Fibroblast of lung (primary cell): ENCODE measurements around the gene FAM234B.

Source experiments
- EZH2 ChIP-seq: IDR thresholded peaks from 2 replicates; pipeline ENCODE4 v1.5.1; 2012; ENCODE audit warnings: low read length, control low read depth, mild to moderate bottlenecking; ENCODE audit errors: missing control alignments
- TF ChIP-seq, protein P1 (sequence below), 2 donors: IDR thresholded peaks in 1 of 2; conservative IDR thresholded peaks in 1 of 2; 1 replicate in 1 of 2; 2 replicates in 1 of 2; pipeline ENCODE4 v1.5.1; 2011 to 2012; ENCODE audit warnings: low read length in 2 of 2, control low read depth in 1 of 2, inconsistent platforms in 1 of 2, low read depth in 1 of 2, mild to moderate bottlenecking in 1 of 2

DNA sequence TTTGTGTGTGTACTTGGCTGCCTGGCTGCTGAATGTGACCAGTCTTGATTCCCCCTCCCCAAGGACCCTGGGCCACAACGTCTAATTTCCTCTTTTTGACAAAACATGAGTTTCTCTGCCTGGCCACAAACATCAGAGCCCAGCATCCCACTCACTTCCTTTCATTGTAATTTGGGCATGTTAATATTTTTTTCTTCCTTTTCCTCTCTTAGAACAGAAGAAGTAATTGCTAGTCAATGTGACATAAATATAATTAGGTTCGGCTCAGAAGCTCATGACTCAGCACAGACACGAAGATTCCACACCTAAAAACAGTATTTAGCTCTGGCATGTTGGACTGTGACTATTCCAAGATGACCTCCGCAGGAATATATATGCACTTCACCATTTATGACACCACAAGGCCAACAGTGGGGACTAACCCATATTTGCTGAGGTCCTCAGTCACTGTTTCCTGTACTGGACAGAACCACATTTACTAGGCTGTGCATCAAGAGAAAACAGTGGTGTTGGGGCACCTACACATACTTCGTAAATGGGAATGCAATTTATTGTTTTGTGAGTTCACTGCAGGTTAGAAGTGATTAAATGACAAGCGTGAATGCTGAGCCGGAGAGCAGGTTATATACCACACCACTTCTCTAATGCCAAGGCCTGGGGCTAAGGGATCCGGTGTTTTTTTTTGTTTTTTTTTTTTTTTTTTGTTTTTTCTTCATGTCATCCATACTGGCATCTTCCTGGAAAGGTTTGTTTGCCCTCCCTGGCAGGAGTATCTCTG lies 55.1 kb downstream of the FAM234B start:
- TF ChIP-seq, protein P1, sequence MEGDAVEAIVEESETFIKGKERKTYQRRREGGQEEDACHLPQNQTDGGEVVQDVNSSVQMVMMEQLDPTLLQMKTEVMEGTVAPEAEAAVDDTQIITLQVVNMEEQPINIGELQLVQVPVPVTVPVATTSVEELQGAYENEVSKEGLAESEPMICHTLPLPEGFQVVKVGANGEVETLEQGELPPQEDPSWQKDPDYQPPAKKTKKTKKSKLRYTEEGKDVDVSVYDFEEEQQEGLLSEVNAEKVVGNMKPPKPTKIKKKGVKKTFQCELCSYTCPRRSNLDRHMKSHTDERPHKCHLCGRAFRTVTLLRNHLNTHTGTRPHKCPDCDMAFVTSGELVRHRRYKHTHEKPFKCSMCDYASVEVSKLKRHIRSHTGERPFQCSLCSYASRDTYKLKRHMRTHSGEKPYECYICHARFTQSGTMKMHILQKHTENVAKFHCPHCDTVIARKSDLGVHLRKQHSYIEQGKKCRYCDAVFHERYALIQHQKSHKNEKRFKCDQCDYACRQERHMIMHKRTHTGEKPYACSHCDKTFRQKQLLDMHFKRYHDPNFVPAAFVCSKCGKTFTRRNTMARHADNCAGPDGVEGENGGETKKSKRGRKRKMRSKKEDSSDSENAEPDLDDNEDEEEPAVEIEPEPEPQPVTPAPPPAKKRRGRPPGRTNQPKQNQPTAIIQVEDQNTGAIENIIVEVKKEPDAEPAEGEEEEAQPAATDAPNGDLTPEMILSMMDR (conservative IDR thresholded peaks at IDR 0.05 in 1 of 2, IDR thresholded peaks at IDR 0.05 in 1 of 2; ENCODE audit: low read depth in 1 of 2, low read length in 2 of 2), result no peak
- TF ChIP-seq EZH2, result no peak
